HEK293 (cell line): Measurements from ENCODE around the gene OR14J1.

Experiments
- CTCF ChIP-seq: fragments of 450-650 bp; formaldehyde crosslinking; IDR thresholded peaks from 2 replicates; pipeline ENCODE4 v1.5.1; 2016; ENCODE audit warnings: missing biosample characterization, missing genetic modification characterization
- PATZ1 ChIP-seq: fragments of 450-650 bp; formaldehyde crosslinking; IDR thresholded peaks from 2 replicates; pipeline ENCODE4 v1.5.1; 2016; ENCODE audit warnings: missing biosample characterization, missing genetic modification characterization
- PRDM10 ChIP-seq: fragments of 450-650 bp; formaldehyde crosslinking; IDR thresholded peaks from 2 replicates; pipeline ENCODE4 v1.5.1; 2016; ENCODE audit warnings: missing biosample characterization, missing genetic modification characterization
- ZBTB7A ChIP-seq: fragments of 450-650 bp; formaldehyde crosslinking; IDR thresholded peaks from 2 replicates; pipeline ENCODE4 v1.5.1; 2016; ENCODE audit warnings: low read depth, missing biosample characterization, missing genetic modification characterization
- ZFP41 ChIP-seq: fragments of 450-650 bp; formaldehyde crosslinking; IDR thresholded peaks from 2 replicates; pipeline ENCODE4 v1.5.1; 2016; ENCODE audit warnings: missing biosample characterization, missing genetic modification characterization, borderline replicate concordance
- ZNF133 ChIP-seq: fragments of 450-650 bp; formaldehyde crosslinking; IDR thresholded peaks from 2 replicates; pipeline ENCODE4 v1.5.1; 2016; ENCODE audit warnings: missing biosample characterization, missing genetic modification characterization
- ZNF18 ChIP-seq: fragments of 450-650 bp; formaldehyde crosslinking; IDR thresholded peaks from 2 replicates; pipeline ENCODE4 v1.5.1; 2016; ENCODE audit warnings: missing biosample characterization, missing genetic modification characterization
- ZNF274 ChIP-seq, 2 experiments: fragments of 200-500 bp in 1 of 2; fragments of 450-650 bp in 1 of 2; sonication (Bioruptor generic) in 1 of 2; formaldehyde crosslinking in 1 of 2; IDR thresholded peaks; 2 replicates each; pipeline versions ENCODE4 v1.5.1 to v1.6.1; 2014 to 2016; ENCODE audit warnings: borderline replicate concordance in 1 of 2, inconsistent platforms in 1 of 2, low read length in 1 of 2, missing biosample characterization in 1 of 2, missing genetic modification characterization in 1 of 2

GRCh38 chr6:29336269-29336668 lies 34.8 kb downstream of the OR14J1 start:
- TF ChIP-seq CTCF (tag by site-specific recombination) (no peak), ZFP41 (tag by site-specific recombination) (no peak), ZNF133 (tag by site-specific recombination) (no peak), ZNF18 (tag by site-specific recombination) (no peak), PATZ1 (tag by site-specific recombination) (no peak), ZBTB7A (tag by site-specific recombination) (no peak), PRDM10 (tag by site-specific recombination) (no peak), ZNF274 (IDR thresholded peaks at IDR 0.05; ENCODE audit: low read length) (no peak), ZNF274 (tag by site-specific recombination; IDR thresholded peaks at IDR 0.05; ENCODE audit: borderline replicate concordance) (no peak)
